ENCODE measurements around the gene PRRT4. TPM values are rescaled to one million over a fixed set of nuclear protein-coding genes. Genes with fewer than 3 reads are reported as not detected.

PRRT4 gene
- total and polyA plus RNA-seq, 2 of the 13 experiments (the other 11 are each of a cell fraction or from before 2014, with no cell fraction given), result not detected

- TF ChIP-seq PAX8 (CRISPR knock-in tag; IDR thresholded peaks at IDR 0.05; ENCODE audit: borderline replicate concordance) (peak; percentile 62; the same call in 1 of the 2 replicates), MTF2 (CRISPR knock-in tag; IDR thresholded peaks at IDR 0.05; ENCODE audit: borderline replicate concordance) (peak; percentile 86), RFXANK (CRISPR knock-in tag; IDR thresholded peaks at IDR 0.05) (peak; percentile 93), EEA1 (CRISPR knock-in tag; IDR thresholded peaks at IDR 0.05; ENCODE audit: borderline replicate concordance) (peak; percentile 85; the same call in 1 of the 2 replicates), ZSCAN22 (CRISPR knock-in tag; IDR thresholded peaks at IDR 0.05) (peak; percentile 85; the same call in 1 of the 2 replicates), NFKBIZ (CRISPR knock-in tag; IDR thresholded peaks at IDR 0.05) (peak; percentile 97), ZBTB40 (IDR thresholded peaks at IDR 0.05) (peak; percentile 92), ZBTB40 (CRISPR knock-in tag; IDR thresholded peaks at IDR 0.05) (peak; percentile 96), RNF219 (CRISPR knock-in tag; IDR thresholded peaks at IDR 0.05) (peak; percentile 88; the same call in 1 of the 2 replicates), KLF15 (CRISPR knock-in tag; IDR thresholded peaks at IDR 0.05; ENCODE audit: borderline replicate concordance) (peak; percentile 97), IKZF4 (CRISPR knock-in tag; IDR thresholded peaks at IDR 0.05; ENCODE audit: borderline replicate concordance, low read depth, not compliant biosample characterization) (peak; percentile 99), ZNF350 (CRISPR knock-in tag; IDR thresholded peaks at IDR 0.05; ENCODE audit: borderline replicate concordance, low read depth) (peak; percentile 99), GMEB1 (CRISPR knock-in tag; IDR thresholded peaks at IDR 0.05; ENCODE audit: borderline replicate concordance) (peak; percentile 88)
Observed at GRCh38 chr7:128343554-128344430, 17.7 kb downstream of the PRRT4 start, which contains the start of gene RBM28 (continued).

All from HepG2 (cell line).